ENCODE data around the gene HTR6.
"Not testable (repeated sequence)": the region's sequence is repeated elsewhere in the genome, so short reads cannot be mapped to it uniquely, and the experiment has no call there.

HTR6 gene

GRCh38 chr1:19630192-19630591 lies 34.5 kb upstream of the HTR6 start:
- H3K9me3 ChIP-seq (ENCODE audit: low read length); H3K4me3 ChIP-seq (ENCODE audit: low read length); H3K4me1 ChIP-seq (ENCODE audit: insufficient read depth, low read length); H2AFZ ChIP-seq (ENCODE audit: low read depth, low read length); H3K27me3 ChIP-seq (ENCODE audit: insufficient read depth, low read length): not testable (repeated sequence)
- peaks cover 19% of the 10 kb centered on the region for H3K36me3 ChIP-seq (ENCODE audit: insufficient read depth, low read length)

DNA sequence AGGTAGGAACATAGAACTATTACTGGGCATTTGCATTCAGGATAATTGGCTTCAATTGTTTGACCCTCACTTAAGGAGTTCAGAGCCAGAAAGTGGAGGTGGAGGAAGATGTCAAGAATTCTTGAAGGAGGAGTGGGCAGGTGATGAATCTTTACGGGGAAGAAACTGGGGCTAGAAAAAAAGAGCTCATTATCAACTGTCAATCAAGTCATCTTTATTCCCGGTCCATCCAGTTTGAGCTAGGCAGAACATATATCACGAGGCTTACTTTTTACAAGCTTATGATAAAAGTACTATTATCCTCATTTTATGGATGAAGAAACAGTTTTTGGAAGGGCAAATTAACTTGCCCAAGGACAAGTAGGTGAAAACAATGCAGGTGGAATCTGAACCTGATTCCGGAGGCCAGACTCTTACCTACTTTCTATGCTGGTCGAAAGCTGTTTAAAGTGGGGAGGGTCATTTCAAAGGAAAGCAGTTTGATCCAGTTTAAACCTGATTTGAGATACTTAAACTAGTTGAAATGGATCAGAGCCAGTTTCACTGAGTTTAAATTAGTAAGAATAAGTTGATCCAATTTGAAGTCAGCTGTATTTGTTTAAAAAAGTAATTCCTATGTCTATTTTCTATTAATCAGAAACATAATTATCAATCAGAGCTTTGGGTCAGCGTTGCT lies 33.8 kb upstream of the HTR6 start:
- peaks cover 15% of the 10 kb centered on the region for H3K36me3 ChIP-seq (ENCODE audit: insufficient read depth, low read length)
- no peak overlapping the region for H2AFZ ChIP-seq (ENCODE audit: low read depth, low read length)

GRCh38 chr1:19632211-19632610 lies 32.5 kb upstream of the HTR6 start:
- H3K4me1 ChIP-seq (ENCODE audit: insufficient read depth, low read length): no peaks in the 10 kb centered on the region
- H3K27me3 ChIP-seq (ENCODE audit: insufficient read depth, low read length): no peaks in the 10 kb centered on the region
- H3K36me3 ChIP-seq (ENCODE audit: insufficient read depth, low read length): peaks cover 3% of the 10 kb centered on the region
- no peak overlapping the region for H2AFZ ChIP-seq (ENCODE audit: low read depth, low read length)
- H3K4me3 ChIP-seq (ENCODE audit: low read length): no peak overlapping the region
- H3K9me3 ChIP-seq (ENCODE audit: low read length): no peaks in the 10 kb centered on the region

More for the DNA sequence above, 33.8 kb upstream of the HTR6 start:
- Histone ChIP-seq H3K4me1 (ENCODE audit: insufficient read depth, low read length) (no peaks in the 10 kb centered on the region), H3K9me3 (ENCODE audit: low read length) (no peaks in the 10 kb centered on the region), H3K4me3 (ENCODE audit: low read length) (no peak overlapping the region), H3K27me3 (ENCODE audit: insufficient read depth, low read length) (no peaks in the 10 kb centered on the region)

- Histone ChIP-seq H3K27me3 (ENCODE audit: insufficient read depth, low read length) (no peaks in the 10 kb centered on the region), H3K4me3 (ENCODE audit: low read length) (no peak overlapping the region), H2AFZ (ENCODE audit: low read depth, low read length) (no peak overlapping the region), H3K9me3 (ENCODE audit: low read length) (no peaks in the 10 kb centered on the region), H3K36me3 (ENCODE audit: insufficient read depth, low read length) (no peaks in the 10 kb centered on the region), H3K4me1 (ENCODE audit: insufficient read depth, low read length) (no peaks in the 10 kb centered on the region)
These were observed 31.6 kb upstream of the HTR6 start for GRCh38 chr1:19633106-19633505.

DNA sequence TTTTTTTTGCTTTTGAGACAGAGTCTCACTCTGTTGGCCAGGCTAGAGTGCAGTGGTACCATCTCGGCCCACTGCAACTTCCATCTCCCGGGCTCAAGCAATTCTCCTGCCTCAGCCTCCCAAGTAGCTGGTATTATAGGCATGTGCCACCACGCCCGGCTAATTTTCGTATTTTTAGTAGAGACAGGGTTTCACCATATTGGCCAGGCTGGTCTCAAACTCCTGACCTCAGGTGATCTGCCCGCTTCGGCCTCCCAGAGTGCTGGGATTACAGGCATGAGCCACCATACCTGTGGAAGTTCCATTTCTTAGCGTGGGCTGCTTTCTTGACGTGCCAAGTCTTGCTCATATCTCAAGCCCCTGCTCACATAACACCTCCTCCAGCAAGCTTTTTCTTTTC lies 29.6 kb upstream of the HTR6 start:
- H2AFZ ChIP-seq (ENCODE audit: low read depth, low read length); H3K4me3 ChIP-seq (ENCODE audit: low read length); H3K9me3 ChIP-seq (ENCODE audit: low read length); H3K4me1 ChIP-seq (ENCODE audit: insufficient read depth, low read length); H3K27me3 ChIP-seq (ENCODE audit: insufficient read depth, low read length); H3K36me3 ChIP-seq (ENCODE audit: insufficient read depth, low read length): not testable (repeated sequence)

- peaks cover 3% of the 10 kb centered on the region for H3K4me1 ChIP-seq (ENCODE audit: insufficient read depth, low read length)
- H3K9me3 ChIP-seq (ENCODE audit: low read length): no peaks in the 10 kb centered on the region
- no peak overlapping the region for H2AFZ ChIP-seq (ENCODE audit: low read depth, low read length)
- H3K27me3 ChIP-seq (ENCODE audit: insufficient read depth, low read length): peaks cover under 1% of the 10 kb centered on the region
- H3K36me3 ChIP-seq (ENCODE audit: insufficient read depth, low read length): no peaks in the 10 kb centered on the region
- H3K4me3 ChIP-seq (ENCODE audit: low read length): no peak overlapping the region
These were observed 29.0 kb upstream of the HTR6 start for GRCh38 chr1:19635646-19636045.

DNA sequence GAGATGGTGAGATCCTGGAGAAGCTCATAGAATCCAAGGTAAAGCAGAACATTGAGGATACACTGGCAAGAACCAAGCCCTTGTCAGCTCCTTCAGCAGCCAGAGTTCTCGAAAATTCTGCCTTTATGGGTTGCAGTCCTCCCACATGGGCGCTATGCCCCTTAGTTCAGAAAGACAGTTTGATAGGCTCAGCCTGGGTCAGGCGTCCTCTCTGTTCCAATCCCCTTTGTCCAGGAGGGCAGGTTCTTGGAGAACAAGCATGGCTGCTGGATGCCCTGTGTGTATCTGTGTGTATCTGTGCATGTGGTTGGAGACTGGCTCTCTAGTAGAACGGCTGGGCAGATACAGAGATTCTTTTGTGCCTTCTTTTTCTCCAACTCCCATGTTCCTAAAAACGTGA lies 28.6 kb upstream of the HTR6 start:
- Histone ChIP-seq H3K9me3 (ENCODE audit: low read length) (no peaks in the 10 kb centered on the region), H3K27me3 (ENCODE audit: insufficient read depth, low read length) (peaks cover 2% of the 10 kb centered on the region), H3K4me3 (ENCODE audit: low read length) (no peak overlapping the region), H3K36me3 (ENCODE audit: insufficient read depth, low read length) (no peaks in the 10 kb centered on the region), H3K4me1 (ENCODE audit: insufficient read depth, low read length) (peaks cover 3% of the 10 kb centered on the region), H2AFZ (ENCODE audit: low read depth, low read length) (no peak overlapping the region)

- H3K36me3 ChIP-seq (ENCODE audit: insufficient read depth, low read length); H3K9me3 ChIP-seq (ENCODE audit: low read length); H3K27me3 ChIP-seq (ENCODE audit: insufficient read depth, low read length); H3K4me1 ChIP-seq (ENCODE audit: insufficient read depth, low read length); H2AFZ ChIP-seq (ENCODE audit: low read depth, low read length); H3K4me3 ChIP-seq (ENCODE audit: low read length): not testable (repeated sequence)
These were observed 27.9 kb upstream of the HTR6 start for GRCh38 chr1:19636749-19637148.

- Histone ChIP-seq H2AFZ (ENCODE audit: low read depth, low read length) (no peak overlapping the region), H3K4me3 (ENCODE audit: low read length) (no peak overlapping the region), H3K9me3 (ENCODE audit: low read length) (no peaks in the 10 kb centered on the region), H3K4me1 (ENCODE audit: insufficient read depth, low read length) (peaks cover 3% of the 10 kb centered on the region), H3K27me3 (ENCODE audit: insufficient read depth, low read length) (peaks cover 5% of the 10 kb centered on the region), H3K36me3 (ENCODE audit: insufficient read depth, low read length) (no peaks in the 10 kb centered on the region)
These were observed 27.1 kb upstream of the HTR6 start for GRCh38 chr1:19637606-19638005.

- peaks cover 17% of the 10 kb centered on the region for H3K27me3 ChIP-seq (ENCODE audit: insufficient read depth, low read length)
- not testable (repeated sequence) for H3K4me3 ChIP-seq (ENCODE audit: low read length); H3K4me1 ChIP-seq (ENCODE audit: insufficient read depth, low read length); H2AFZ ChIP-seq (ENCODE audit: low read depth, low read length); H3K9me3 ChIP-seq (ENCODE audit: low read length); H3K36me3 ChIP-seq (ENCODE audit: insufficient read depth, low read length)
These were observed 25.4 kb upstream of the HTR6 start for GRCh38 chr1:19639228-19639627.

- no peak overlapping the region for H3K4me3 ChIP-seq (ENCODE audit: low read length)
- H3K4me1 ChIP-seq (ENCODE audit: insufficient read depth, low read length): peaks cover 6% of the 10 kb centered on the region
- no peaks in the 10 kb centered on the region for H3K9me3 ChIP-seq (ENCODE audit: low read length)
- peaks cover 21% of the 10 kb centered on the region for H3K27me3 ChIP-seq (ENCODE audit: insufficient read depth, low read length)
- no peak overlapping the region for H2AFZ ChIP-seq (ENCODE audit: low read depth, low read length)
- no peaks in the 10 kb centered on the region for H3K36me3 ChIP-seq (ENCODE audit: insufficient read depth, low read length)
These were observed 24.7 kb upstream of the HTR6 start for GRCh38 chr1:19639999-19640362.

- Histone ChIP-seq H2AFZ (ENCODE audit: low read depth, low read length) (no peak overlapping the region), H3K4me1 (ENCODE audit: insufficient read depth, low read length) (peaks cover 12% of the 10 kb centered on the region), H3K27me3 (ENCODE audit: insufficient read depth, low read length) (peaks cover 26% of the 10 kb centered on the region), H3K36me3 (ENCODE audit: insufficient read depth, low read length) (no peaks in the 10 kb centered on the region), H3K4me3 (ENCODE audit: low read length) (no peak overlapping the region), H3K9me3 (ENCODE audit: low read length) (no peaks in the 10 kb centered on the region)
These were observed 24.0 kb upstream of the HTR6 start for GRCh38 chr1:19640363-19641316.

- peaks cover 44% of the 10 kb centered on the region for H3K27me3 ChIP-seq (ENCODE audit: insufficient read depth, low read length)
These were observed 21.6 kb upstream of the HTR6 start for GRCh38 chr1:19643121-19643520.

More at GRCh38 chr1:19643121-19643520, 21.6 kb upstream of the HTR6 start:
- peaks cover 15% of the 10 kb centered on the region for H3K4me1 ChIP-seq (ENCODE audit: insufficient read depth, low read length)
- no peak overlapping the region for H2AFZ ChIP-seq (ENCODE audit: low read depth, low read length)
- H3K36me3 ChIP-seq (ENCODE audit: insufficient read depth, low read length): no peaks in the 10 kb centered on the region
- no peaks in the 10 kb centered on the region for H3K9me3 ChIP-seq (ENCODE audit: low read length)
- no peak overlapping the region for H3K4me3 ChIP-seq (ENCODE audit: low read length)
